Heart right ventricle (tissue), 16 donors: ENCODE data around the gene FZD8. TPM values are rescaled to one million over a fixed set of nuclear protein-coding genes. Genes with fewer than 3 reads are reported as not detected.
A peak's percentile ranks its signal among the peaks of the same experiment; 100 is the strongest.

Source experiments
- ATAC-seq, 8 donors: fragments of 200-7000 bp; cut with Tn5 transposase; one replicate each; pipeline ENCODE4 v1.9.1; 2020; ENCODE audit warnings: mild to moderate bottlenecking in 8 of 8, moderate library complexity in 8 of 8, moderate number of reproducible peaks in 1 of 8
- DNase-seq, 2 donors: peaks; one replicate each; pipeline ENCODE4 v3.0.0-alpha.2; 2020
- H3K27ac ChIP-seq, 10 donors: fragments of 200-600 bp; sonication (generic) in 2 of 10; one replicate each; pipeline versions ENCODE4 v1.5.0 to v1.8.0; 2020 to 2022; ENCODE audit warnings: mild to moderate bottlenecking in 3 of 10
- H3K27me3 ChIP-seq, 7 donors: fragments of 200-600 bp; one replicate each; pipeline ENCODE4 v1.8.0; 2021 to 2022; ENCODE audit warnings: mild to moderate bottlenecking in 2 of 7
- H3K36me3 ChIP-seq, 9 donors: fragments of 200-600 bp; sonication (generic) in 1 of 9; one replicate each; pipeline versions ENCODE4 v1.5.0 to v1.8.0; 2020 to 2022; ENCODE audit warnings: mild to moderate bottlenecking in 2 of 9
- H3K4me1 ChIP-seq, 9 donors: fragments of 200-600 bp; sonication (generic) in 1 of 9; one replicate each; pipeline versions ENCODE4 v1.5.0 to v1.8.0; 2020 to 2022; ENCODE audit warnings: mild to moderate bottlenecking in 4 of 9
- H3K4me3 ChIP-seq, 10 donors: fragments of 200-600 bp; sonication (generic) in 2 of 10; one replicate each; pipeline versions ENCODE4 v1.5.0 to v1.8.0; 2020 to 2022; ENCODE audit warnings: mild to moderate bottlenecking in 7 of 10, moderate library complexity in 2 of 10
- H3K9me3 ChIP-seq, 11 donors: fragments of 200-600 bp in 10 of 11; sonication (generic) in 2 of 11; one replicate each; pipeline versions ENCODE4 v1.5.0 to v1.8.0; 2013 to 2022; ENCODE audit warnings: mild to moderate bottlenecking in 2 of 11, control low read depth in 1 of 11, moderate library complexity in 1 of 11
- CTCF ChIP-seq, 9 donors: fragments of 200-600 bp; sonication (generic) in 2 of 9; IDR thresholded peaks; one replicate each; pipeline versions ENCODE4 v1.5.0 to v1.8.0; 2021 to 2022; ENCODE audit warnings: antibody characterized with exemption in 9 of 9, mild to moderate bottlenecking in 5 of 9, moderate library complexity in 1 of 9
- WGBS, 2 donors: extraction: QIAGEN DNeasy Blood & Tissue Kit; methylation state at CpG; one replicate each; pipeline ENCODE4 v1.1.7; 2013; ENCODE audit warnings: inconsistent platforms in 1 of 2; 5-methylcytosine and 5-hydroxymethylcytosine counted together
- intact Hi-C, 10 donors: fragments of 100-400 bp; cut with DNase I; formaldehyde crosslinking; loops; one replicate each; pipeline versions ENCODE4 v1.11.1 to v1.14.2; 2022
- polyA plus RNA-seq, 2 donors: library from polyadenylated mRNA; stranded (reverse); fragments of 200-250 nt; gene quantifications; one replicate each; pipeline ENCODE4 v1.2.3, GENCODE V29; 2013
- total RNA-seq, 10 donors: library from RNA; stranded (reverse); fragmentation: NEBNext Ultra II Directional in 3 of 10; extraction: Animal tissue kit (Norgen Biotek cat#: 25700) in 3 of 10; gene quantifications; one replicate each; pipeline versions ENCODE4 v1.2.1 to v1.2.4, GENCODE V29; 2021 to 2023
- donor health status: Arrhythmogenic right ventricular cardiomyopathy.
- donor health status: ischemic (EF 13 %, LVEDD 7.1; RV severe dilation, severe dysfunction).
- donor health status: healthy with polysubstance abuse.
- donor health status: DM: no; HTN: yes; CAD: no.
- donor health status: DM: no; HTN: no; CAD: no.
- donor health status: ischemic (EF 25% LVEDD 6.9; RV normal size, moderate dysfunction).
- donor health status: ischemic (EF 25% LVEDD 5.7; RV mildly dilated, moderate dysfunction).
- donor health status: healthy.
- donor health status: DM: yes; HTN: yes; CAD: no.
- donor health status: Ischemic cardiomyopathy.
- donor health status: ischemic (EF 35%, LVEDD 5.7; RV mildly dilated, moderate dysfunction).
- donor health status: nonischemic (EF 11% LVEDD 7.7; RV severe dilation, severe dysfunction).
- donor health status: DM: yes; HTN: yes; CAD: no.
- donor health status: PGD.
- donor health status: ischemic (EF 29% LVEDD 5.4; RV normal size, mild dysfunction).
- donor health status: nonischemic (EF 23%, LVEDD 6.1; RV moderate dilation, normal function).

The FZD8 gene
- total and polyA plus RNA-seq, 12 donors = 1.7 to 19.5 (median 5.9) TPM

- peak in 1 of 2 donors; percentile 48 for DNase-seq
Observed at GRCh38 chr10:35635576-35635975, 6.5 kb downstream of the FZD8 start.

GRCh38 chr10:35633006-35633980 is 8.8 kb downstream of the FZD8 start:
- ATAC-seq (peak in 2 of 8 donors; percentile 27 to 53), DNase-seq (no peak)
- Histone ChIP-seq H3K4me1 (peaks cover 0 to 25% (median 13%) of the 10 kb centered on the region in 9 donors), H3K9me3 (no peaks in the 10 kb centered on the region), H3K4me3 (no peak overlapping the region), H3K36me3 (peaks cover 0 to under 1% (median 0%) of the 10 kb centered on the region in 9 donors), H3K27me3 (peaks cover 0 to 27% (median 0%) of the 10 kb centered on the region in 7 donors), H3K27ac (no peak overlapping the region)
- WGBS, 2 donors = 59 to 65% methylated on average over 11 to 12 of the region's 12 CpGs
- no peak for TF ChIP-seq CTCF (IDR thresholded peaks at IDR 0.05)
- intact Hi-C loops = loop anchor here in 6 of 10 donors (10.0 kb wide), 3 partner anchors 282 to 1252 kb away; no protein-coding TSS in a partner anchor

More at GRCh38 chr10:35635576-35635975, 6.5 kb downstream of the FZD8 start:
- Histone ChIP-seq H3K36me3 (peaks cover 0 to 7% (median 0%) of the 10 kb centered on the region in 9 donors), H3K4me1 (peaks cover 3 to 41% (median 24%) of the 10 kb centered on the region in 9 donors), H3K27ac (no peak overlapping the region), H3K4me3 (no peak overlapping the region), H3K27me3 (peaks cover 0 to 46% (median 0%) of the 10 kb centered on the region in 7 donors), H3K9me3 (no peaks in the 10 kb centered on the region)
- peak; percentile 27 to 74 (median 65) for ATAC-seq
- TF ChIP-seq CTCF (IDR thresholded peaks at IDR 0.05) = peak; percentile 85 to 98 (median 90)
- WGBS, 2 donors = 11 to 12% methylated on average over 6 of the region's 6 CpGs
- intact Hi-C loops = loop anchor here (1.0 to 10.0 kb wide), 16 partner anchors 279 to 1249 kb away; no protein-coding TSS in a partner anchor

GRCh38 chr10:35632027-35632426 is 10.1 kb downstream of the FZD8 start:
- Histone ChIP-seq H3K36me3 (no peaks in the 10 kb centered on the region), H3K4me1 (peaks cover 0 to 14% (median 3%) of the 10 kb centered on the region in 9 donors), H3K27ac (no peak overlapping the region), H3K4me3 (no peak overlapping the region), H3K9me3 (no peaks in the 10 kb centered on the region), H3K27me3 (peaks cover 0 to 14% (median 0%) of the 10 kb centered on the region in 7 donors)
- ATAC-seq (no peak), DNase-seq (no peak)
- no peak for TF ChIP-seq CTCF (IDR thresholded peaks at IDR 0.05)
- intact Hi-C loops = loop anchor here in 6 of 10 donors (10.0 kb wide), 3 partner anchors 283 to 1253 kb away; no protein-coding TSS in a partner anchor

GRCh38 chr10:35631404-35631803 is 10.7 kb downstream of the FZD8 start:
- Histone ChIP-seq H3K36me3 (no peaks in the 10 kb centered on the region), H3K4me1 (peaks cover 0 to 9% (median 0%) of the 10 kb centered on the region in 9 donors), H3K27me3 (peaks cover 0 to 8% (median 0%) of the 10 kb centered on the region in 7 donors), H3K4me3 (no peak overlapping the region), H3K27ac (no peak overlapping the region), H3K9me3 (no peaks in the 10 kb centered on the region)
- DNase-seq (no peak), ATAC-seq (no peak)
- intact Hi-C loops = loop anchor here in 6 of 10 donors (10.0 kb wide), 3 partner anchors 283 to 1253 kb away; no protein-coding TSS in a partner anchor
- WGBS, 2 donors = 97 to 98% methylated on average over 1 of the region's 1 CpG
- TF ChIP-seq CTCF (IDR thresholded peaks at IDR 0.05) = no peak
